ENCODE results near the gene ERICH4.

ERICH4 gene

DNA sequence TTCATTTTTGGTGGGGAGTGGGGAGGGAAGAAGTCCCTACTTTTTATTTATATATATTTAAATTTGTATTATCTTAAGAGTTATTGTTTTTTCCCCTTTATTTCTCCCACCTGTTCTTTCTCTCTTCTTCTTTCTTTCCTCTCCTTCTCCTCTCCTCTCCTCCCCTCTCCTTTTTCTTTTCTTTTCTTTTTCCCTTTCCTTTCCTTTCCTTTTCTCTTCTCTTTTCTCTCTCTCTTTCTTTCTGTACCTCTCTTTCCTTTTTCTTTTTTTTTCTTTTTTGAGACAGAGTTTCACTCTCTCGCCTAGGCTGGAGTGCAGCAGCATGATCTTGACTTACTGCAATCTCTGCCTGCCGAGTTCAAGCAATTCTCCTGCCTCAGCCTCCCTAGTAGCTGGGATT, 43.4 kb upstream of the ERICH4 start:
- TF ChIP-seq, protein P1, sequence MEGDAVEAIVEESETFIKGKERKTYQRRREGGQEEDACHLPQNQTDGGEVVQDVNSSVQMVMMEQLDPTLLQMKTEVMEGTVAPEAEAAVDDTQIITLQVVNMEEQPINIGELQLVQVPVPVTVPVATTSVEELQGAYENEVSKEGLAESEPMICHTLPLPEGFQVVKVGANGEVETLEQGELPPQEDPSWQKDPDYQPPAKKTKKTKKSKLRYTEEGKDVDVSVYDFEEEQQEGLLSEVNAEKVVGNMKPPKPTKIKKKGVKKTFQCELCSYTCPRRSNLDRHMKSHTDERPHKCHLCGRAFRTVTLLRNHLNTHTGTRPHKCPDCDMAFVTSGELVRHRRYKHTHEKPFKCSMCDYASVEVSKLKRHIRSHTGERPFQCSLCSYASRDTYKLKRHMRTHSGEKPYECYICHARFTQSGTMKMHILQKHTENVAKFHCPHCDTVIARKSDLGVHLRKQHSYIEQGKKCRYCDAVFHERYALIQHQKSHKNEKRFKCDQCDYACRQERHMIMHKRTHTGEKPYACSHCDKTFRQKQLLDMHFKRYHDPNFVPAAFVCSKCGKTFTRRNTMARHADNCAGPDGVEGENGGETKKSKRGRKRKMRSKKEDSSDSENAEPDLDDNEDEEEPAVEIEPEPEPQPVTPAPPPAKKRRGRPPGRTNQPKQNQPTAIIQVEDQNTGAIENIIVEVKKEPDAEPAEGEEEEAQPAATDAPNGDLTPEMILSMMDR (IDR thresholded peaks at IDR 0.05; ENCODE audit: low read depth, low read length, missing control alignments) = no peak
- DNase-seq (ENCODE audit: low read depth) = no peak
- in situ Hi-C loops (cut with HindIII; ENCODE audit: low sequenced_read_pairs) = no loop called here
- no peak overlapping the region for H3K4me3 ChIP-seq (ENCODE audit: low read depth, low read length)

DNA sequence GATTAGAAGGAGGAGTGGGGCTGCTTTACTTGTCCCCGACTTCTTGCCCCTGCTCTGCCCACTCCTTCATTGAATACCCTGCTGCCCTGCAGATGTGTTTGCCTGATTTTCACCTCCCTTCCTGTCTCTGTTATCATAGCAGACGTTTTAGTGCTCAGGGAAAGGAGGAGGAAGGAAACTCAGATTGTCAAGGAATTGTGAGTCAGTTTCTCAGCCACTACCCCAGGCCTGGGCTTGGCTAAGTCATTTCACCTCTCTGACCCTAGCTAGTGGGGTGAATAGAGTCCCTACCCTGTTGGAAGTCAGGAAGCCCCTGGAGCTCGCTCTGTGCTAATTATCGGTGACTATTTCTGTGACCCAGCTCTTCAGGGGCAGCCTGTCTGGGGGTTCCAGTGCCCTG, 41.5 kb upstream of the ERICH4 start:
- H3K4me3 ChIP-seq (ENCODE audit: low read depth, low read length) = no peak overlapping the region
- TF ChIP-seq, protein P1 (IDR thresholded peaks at IDR 0.05; ENCODE audit: low read depth, low read length, missing control alignments) = no peak
- in situ Hi-C loops (cut with HindIII; ENCODE audit: low sequenced_read_pairs) = no loop called here
- DNase-seq (ENCODE audit: low read depth) = no peak

DNA sequence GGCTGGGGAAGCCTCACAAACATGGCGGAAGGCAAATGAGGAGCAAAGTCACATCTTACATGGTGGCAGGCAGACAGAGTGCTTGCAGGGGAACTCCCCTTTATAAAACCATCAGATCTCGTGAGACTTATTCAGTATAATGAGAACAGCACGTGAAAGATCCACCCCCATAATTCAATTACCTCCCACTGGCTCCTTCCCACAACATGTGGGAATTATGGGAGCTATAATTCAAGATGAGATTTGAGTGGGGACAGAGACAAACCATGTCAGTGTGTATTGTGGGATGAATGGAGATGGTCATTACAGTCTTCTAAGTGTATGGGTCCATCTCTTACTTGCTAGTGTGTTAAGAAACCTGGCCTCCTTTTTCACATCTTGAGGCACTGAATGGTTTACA, 40.9 kb upstream of the ERICH4 start:
- H3K4me3 ChIP-seq (ENCODE audit: low read depth, low read length) = no peak overlapping the region
- TF ChIP-seq, protein P1 (IDR thresholded peaks at IDR 0.05; ENCODE audit: low read depth, low read length, missing control alignments) = no peak
- in situ Hi-C loops (cut with HindIII; ENCODE audit: low sequenced_read_pairs) = no loop called here
- no peak for DNase-seq (ENCODE audit: low read depth)

DNA sequence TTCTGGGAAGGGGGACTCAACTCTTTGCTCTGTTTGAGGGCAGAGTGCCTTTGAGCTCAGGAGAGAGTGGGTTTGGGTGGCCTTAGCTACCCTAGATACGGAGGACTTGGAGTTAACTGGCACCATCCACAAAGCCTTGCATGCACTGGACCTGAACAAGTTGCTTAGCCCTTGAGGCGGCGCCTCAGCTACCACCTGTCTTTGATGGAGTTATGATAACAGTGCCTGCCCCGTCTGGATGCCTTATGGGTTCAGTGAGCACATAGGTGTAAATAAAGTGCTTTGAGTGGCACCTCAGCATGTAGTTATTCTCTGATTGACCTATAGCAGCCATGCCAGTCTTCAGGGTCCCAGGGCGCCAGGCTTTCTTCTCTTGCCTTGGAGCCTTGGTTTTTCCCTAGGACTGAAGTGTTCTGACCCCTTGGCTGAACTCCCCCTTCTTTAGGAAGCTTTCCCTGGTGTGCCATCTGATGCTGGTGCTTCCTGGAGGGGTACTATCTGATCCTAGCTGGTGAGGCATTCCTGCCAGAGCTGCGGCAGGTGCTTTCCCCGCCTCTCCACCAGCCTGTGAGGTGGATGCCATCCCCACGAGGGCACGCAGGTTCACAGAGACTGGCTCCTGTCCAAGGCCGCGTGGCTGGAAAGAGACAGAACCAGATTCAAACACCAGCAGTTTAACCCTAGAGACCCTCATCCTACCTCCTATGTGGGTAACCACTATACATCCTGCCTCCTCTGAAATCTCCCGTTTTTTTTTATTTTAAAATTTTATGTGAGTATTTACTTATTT, 39.6 kb upstream of the ERICH4 start:
- no peak overlapping the region for H3K4me3 ChIP-seq (ENCODE audit: low read depth, low read length)
- no peak for DNase-seq (ENCODE audit: low read depth)
- TF ChIP-seq, protein P1 (IDR thresholded peaks at IDR 0.05; ENCODE audit: low read depth, low read length, missing control alignments) = no peak
- in situ Hi-C loops (cut with HindIII; ENCODE audit: low sequenced_read_pairs) = no loop called here

DNA sequence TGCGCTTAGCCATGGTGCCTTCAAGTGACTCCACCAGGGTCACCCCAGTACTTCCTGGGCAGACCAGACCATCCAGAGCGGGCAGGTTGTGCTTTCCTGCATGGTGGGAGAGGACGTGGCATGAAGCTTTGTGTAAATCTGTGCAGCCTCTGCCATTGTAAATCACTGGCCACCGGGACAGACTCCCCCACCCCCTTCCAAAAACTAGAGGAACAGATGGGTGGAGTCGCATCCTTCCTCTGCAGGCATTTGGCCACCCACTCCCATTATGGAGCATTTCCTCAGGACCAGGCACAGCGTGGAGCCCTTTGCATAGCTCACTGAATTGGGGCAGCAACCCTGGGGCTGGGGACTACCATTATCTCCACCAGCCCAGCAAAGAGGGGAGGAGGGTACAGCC, 37.2 kb upstream of the ERICH4 start:
- TF ChIP-seq, protein P1 (IDR thresholded peaks at IDR 0.05; ENCODE audit: low read depth, low read length, missing control alignments) = no peak
- in situ Hi-C loops (cut with HindIII; ENCODE audit: low sequenced_read_pairs) = no loop called here
- no peak overlapping the region for H3K4me3 ChIP-seq (ENCODE audit: low read depth, low read length)
- no peak for DNase-seq (ENCODE audit: low read depth)

DNA sequence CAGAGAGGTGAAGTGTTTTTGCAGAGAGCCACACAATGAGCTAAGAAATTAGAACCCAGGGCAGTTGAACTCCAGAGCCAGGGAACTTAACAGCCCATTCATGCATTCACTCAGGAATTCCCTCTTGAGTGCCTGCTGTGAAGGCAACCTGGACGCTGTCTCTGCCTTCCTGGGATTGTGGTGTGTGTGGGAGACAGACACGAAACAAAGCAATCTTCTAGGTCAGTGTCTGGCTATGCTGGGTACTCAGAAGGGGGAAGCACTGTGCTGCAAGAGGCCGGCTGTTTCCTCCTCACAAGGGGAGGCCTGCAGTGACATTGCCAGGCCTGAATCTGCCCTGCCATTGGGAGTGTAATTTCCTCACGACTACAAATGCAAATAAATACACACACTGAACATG, 35.7 kb upstream of the ERICH4 start:
- TF ChIP-seq, protein P1 (IDR thresholded peaks at IDR 0.05; ENCODE audit: low read depth, low read length, missing control alignments) = no peak
- no peak for DNase-seq (ENCODE audit: low read depth)
- H3K4me3 ChIP-seq (ENCODE audit: low read depth, low read length) = no peak overlapping the region
- in situ Hi-C loops (cut with HindIII; ENCODE audit: low sequenced_read_pairs) = no loop called here
